GM19328 (cell line): ENCODE data around the gene LMTK3.
"Not testable (repeated sequence)": the region's sequence is repeated elsewhere in the genome, so short reads cannot be mapped to it uniquely, and the experiment has no call there.

Experiments
- ATAC-seq: cut with Tn5 transposase; IDR thresholded peaks from one replicate; pipeline ENCODE4 v1.9.1; 2021; ENCODE audit warnings: mild to moderate bottlenecking, moderate library complexity; ENCODE audit not compliant: unreplicated experiment

LMTK3 gene

DNA sequence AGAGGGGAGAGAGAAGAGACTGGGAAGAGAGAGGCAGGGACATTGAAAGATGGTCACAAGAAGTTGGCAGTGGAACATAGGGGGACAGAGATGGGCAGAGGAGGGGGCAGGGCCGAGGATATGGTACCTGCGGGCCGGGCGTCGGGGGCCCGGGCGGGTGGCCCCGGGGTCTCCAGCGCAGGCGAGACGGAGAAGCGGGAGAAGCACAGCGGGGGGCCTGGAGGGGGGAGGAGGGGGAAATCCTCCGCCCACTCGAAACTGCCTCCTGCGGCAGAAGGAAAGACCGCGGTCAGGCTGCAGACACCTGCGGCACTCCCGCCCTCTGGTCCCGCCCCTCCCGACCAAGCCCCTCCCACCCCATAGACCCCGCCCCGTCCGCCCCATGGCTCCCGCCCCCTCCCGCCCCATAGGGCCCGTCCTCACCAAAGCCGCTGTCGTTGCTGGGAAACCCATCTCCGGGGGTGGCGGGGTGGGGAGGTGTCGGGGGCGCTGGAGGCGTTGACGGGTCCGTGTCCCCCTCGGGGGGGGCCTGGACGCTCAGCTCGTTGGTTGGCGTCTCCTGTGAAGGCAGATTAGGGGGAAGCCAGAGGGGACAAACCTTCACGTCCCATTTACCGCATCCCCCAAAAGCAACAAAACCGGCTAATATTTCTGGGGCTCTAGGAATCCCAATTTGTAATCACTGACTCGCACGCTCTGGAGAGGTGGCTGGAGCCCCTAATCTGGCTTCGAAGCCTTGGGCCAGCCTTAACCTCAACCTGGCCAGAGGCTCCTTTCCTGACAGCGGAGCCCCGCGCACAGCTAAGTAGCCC is 20.4 kb downstream of the LMTK3 start:
- ATAC-seq = no peak

GRCh38 chr19:48489608-48490216 is 21.9 kb downstream of the LMTK3 start:
- no peak for ATAC-seq

- ATAC-seq = not testable (repeated sequence)
Measured at GRCh38 chr19:48488478-48488877, 23.2 kb downstream of the LMTK3 start.

DNA sequence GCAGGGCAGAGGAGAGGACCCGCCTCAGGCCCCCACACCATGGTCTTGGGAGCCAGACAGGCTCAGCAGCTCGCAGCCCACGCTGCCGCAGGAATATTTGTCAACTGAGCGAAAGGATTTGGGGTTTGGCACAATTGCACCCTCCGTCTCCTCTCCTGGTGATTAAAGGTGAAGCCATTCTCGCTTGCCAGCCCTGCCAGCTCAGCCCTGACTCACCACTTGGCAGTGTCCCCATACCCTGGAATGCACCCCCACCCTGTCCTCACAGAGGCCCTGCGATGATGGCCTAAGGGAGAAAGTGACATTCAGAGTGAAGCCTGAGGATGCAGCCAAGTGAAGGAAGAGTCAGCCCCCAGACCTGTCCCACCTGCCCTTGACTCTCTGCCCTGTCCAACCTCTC is 23.7 kb downstream of the LMTK3 start:
- no peak for ATAC-seq

- ATAC-seq = no peak
Measured at GRCh38 chr19:48487544-48487943, 24.1 kb downstream of the LMTK3 start.

- not testable (repeated sequence) for ATAC-seq
Measured at GRCh38 chr19:48486706-48487105, 24.9 kb downstream of the LMTK3 start.

- no peak for ATAC-seq
Measured at GRCh38 chr19:48484931-48485612, 26.6 kb downstream of the LMTK3 start.

DNA sequence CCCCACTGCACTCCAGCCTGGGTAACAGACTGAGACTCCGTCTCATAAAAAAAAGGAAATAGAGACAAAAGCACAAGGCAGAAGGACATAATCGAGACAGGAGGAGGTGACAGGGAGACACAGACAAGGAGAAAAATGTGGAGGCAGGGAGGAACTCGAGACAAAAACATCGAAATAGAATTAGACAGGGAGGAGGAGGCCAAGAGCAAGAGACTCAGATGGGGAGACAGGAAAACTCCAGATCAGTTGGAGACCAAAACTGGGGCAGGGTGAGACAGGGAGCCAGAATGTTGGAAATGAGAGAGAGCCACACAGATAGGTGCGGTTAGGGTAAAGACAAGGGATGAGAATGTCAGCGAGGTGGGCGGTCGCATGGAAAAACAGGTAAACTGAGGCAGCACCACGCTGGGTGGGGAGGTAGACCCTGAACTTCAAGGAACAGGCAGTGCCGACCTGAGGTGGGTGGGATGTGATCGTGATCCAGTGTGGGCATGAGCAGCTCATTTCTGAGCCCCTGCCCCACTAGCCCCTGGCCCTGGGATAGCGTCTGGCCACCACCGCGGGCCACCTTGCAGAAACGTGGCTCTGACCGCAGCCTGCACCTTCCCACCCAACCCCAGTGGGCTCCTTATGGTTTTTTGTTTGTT is 27.3 kb downstream of the LMTK3 start:
- no peak for ATAC-seq

DNA sequence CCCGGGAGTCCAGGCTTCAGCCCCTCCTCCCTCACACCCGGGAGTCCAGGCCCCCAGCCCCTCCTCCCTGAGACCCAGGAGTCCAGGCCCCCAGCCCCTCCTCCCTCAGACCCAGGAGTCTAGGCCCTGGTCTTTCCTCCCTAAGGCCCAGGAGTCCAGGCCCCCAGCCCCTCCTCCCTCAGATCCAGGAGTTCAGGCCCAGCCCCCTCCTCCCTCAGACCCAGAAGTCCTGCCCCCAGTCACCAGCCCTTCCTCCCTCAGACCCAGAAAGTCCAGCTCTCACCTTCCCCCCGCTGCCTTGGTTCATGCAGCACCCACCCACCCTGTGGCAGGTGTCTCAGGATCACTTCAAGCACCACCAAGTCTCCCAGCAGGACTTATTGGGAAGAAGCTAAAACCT is 28.3 kb downstream of the LMTK3 start:
- ATAC-seq = no peak

GRCh38 chr19:48481846-48482639 is 29.6 kb downstream of the LMTK3 start:
- ATAC-seq = no peak

DNA sequence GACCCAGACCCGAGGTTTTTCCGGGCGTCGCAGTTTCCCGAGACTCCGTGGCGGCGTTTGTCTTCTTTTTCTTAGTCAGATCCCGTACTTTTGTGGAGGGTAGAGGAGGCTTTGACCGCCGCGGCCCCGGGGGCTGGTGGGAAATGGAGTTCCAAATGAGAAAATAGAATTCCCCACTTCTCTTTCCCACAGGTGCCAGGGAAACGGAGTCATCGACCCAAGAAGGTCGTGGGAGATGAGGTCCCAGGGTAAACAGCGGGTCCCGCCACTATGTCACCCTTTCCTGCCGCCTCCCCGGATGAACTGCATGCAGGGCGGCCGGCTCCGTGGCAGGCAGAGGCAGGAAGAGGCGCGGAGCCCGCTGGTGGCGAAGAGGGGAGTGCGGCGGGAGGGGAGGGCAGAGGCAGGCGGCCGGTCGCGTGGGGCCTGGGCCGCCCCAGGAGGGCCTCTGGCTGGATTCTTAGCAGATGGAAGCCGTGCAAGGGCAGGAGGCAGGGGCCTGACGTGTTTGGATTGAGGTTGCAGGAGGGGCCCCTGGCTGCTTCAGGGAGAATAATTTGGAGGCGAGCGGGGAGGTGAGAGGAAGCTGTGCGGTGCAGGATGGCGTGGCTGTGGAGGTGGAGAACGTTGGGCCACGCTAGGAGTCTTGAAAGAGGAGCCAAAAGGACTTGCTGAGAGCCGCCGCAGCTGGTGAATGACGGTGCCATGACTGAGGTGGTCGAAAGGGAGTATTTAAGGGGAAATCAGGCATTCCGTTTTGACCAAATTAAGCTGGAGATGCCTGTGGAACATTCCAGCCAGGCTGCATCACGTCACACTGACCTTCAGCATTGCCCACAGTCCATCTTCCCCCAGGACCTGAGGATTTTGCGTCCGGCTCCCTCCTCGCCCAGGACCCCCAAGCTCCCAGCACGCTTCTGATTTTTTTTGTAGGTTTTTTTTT is 30.8 kb downstream of the LMTK3 start:
- no peak for ATAC-seq

GRCh38 chr19:48480183-48480557 is 31.5 kb downstream of the LMTK3 start:
- no peak for ATAC-seq

DNA sequence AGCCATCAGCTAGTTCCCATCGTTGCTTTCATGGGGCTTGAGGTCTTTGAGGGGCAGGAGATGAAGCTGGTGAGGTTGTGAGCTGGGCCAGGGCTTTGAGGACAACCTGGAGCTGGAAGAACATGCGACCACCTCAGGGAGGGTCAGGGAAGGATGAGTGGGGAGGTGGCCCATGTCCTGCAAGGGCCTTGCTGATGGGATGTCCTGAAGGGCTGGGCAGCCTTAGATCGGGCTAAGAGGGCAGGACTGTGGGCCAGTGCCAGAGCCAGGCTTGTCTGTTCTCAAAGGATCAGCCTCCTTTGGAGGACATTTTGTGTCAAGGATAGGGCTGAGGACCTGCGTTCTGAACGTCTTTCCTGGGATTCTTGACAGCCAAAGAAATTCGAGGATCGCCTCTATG is 31.9 kb downstream of the LMTK3 start:
- ATAC-seq = no peak

GRCh38 chr19:48478339-48479256 is 33.0 kb downstream of the LMTK3 start:
- ATAC-seq = no peak

DNA sequence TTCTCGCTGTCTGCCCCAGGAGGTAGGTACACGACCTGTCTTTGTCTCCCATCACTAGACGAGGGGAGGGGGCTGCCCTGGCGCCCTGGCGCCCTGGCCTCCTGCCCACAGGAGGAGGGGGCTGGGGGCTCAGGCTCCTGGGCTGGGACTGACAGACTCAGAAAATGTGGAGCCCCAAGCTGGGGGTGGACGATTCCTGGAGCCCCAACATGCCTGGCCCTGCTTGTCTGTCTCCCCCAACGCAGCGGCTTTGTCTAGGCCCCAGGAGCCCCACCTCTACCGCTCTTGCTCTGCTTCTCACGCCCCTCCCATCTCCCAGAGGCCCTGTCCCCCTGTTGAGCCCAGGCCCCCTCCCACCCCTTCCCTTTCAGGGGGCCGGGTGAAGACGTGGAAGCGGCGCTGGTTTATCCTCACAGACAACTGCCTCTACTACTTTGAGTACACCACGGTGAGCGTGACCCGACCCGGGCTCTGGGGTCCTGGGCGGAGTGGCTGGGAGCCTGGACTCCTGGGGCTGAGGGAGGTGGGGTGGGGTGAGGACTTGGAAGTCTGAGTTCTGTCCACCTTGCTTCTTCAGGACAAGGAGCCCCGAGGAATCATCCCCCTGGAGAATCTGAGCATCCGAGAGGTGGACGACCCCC is 33.8 kb downstream of the LMTK3 start:
- no peak for ATAC-seq

GRCh38 chr19:48477067-48477685 is 34.5 kb downstream of the LMTK3 start:
- no peak for ATAC-seq

GRCh38 chr19:48476176-48476575 is 35.5 kb downstream of the LMTK3 start:
- no peak for ATAC-seq
